Measurements from ENCODE around the gene AAMP.

Gene AAMP

DNA sequence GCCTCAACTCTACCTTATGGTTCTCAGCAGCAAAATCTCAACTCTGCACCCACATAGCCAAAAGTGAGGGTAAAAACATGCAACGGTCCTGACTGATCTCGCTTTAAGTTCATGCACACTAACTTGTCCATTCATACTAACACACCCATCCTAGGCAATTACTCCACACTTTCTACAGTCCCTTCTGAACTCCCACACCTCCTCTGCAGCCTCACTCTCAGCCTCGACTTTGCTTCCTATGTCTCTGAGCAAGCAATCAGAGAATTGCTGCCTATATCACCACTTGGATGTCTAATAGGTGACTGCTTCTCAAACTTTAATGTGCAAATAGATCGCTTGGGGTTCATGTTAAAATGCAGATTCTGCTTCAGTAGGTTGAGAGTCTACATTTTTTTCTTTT lies 30.2 kb upstream of the AAMP start:
- Mint-ChIP-seq H3K36me3 (no peaks in the 10 kb centered on the region), H3K27ac (no peak overlapping the region), H3K9me3 (no peaks in the 10 kb centered on the region), H3K4me3 (no peak overlapping the region), H3K27me3 (no peaks in the 10 kb centered on the region), H3K4me1 (peaks cover 5% of the 10 kb centered on the region)

DNA sequence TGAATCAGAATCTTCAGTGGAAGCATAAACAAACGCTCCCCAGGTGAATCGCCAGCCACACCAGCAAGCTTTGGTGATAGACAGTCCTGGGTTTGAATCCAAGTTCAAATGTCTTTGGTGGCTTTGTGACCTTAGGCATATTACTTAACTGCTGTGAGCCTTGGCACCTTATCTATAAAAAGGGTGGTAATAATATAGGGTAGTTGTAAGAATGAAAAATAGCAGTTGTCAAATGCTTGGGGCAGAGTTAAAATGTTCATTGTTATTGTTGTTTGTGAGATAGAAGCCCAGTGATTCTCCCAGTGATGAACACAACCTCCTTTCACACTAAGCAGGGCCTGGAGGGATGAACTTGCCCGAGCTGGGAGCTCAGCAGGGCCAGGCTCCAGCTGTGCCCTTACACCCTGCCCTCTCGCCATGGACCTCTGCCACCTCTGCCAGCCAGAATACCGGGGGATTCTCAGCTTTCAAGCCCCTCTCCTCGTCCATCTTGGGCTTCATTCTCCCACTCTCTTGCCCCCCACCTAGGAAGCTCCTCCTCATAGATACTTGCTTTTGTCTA lies 28.5 kb upstream of the AAMP start:
- Mint-ChIP-seq H3K4me3 (no peak overlapping the region), H3K4me1 (peaks cover 16% of the 10 kb centered on the region), H3K36me3 (no peaks in the 10 kb centered on the region), H3K9me3 (no peaks in the 10 kb centered on the region), H3K27ac (no peak overlapping the region), H3K27me3 (no peaks in the 10 kb centered on the region)

DNA sequence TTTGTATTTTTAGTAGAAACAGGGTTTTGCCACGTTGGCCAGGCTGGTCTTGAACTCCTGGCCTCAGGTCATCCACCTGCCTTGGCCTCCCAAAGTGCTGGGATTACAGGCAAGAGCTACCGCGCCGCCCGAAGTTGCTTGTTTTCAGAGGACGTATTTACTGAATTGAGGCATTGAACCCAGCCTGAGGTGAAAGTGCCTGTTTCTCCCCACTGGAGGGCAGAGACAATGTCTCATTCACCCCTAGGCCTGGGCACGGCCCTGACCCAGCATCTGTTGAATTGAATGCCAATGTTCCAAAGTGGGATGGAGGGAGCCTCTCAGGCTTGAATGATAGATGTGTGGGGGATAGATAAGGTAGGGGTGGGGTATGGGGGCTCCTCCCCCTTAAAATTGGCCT lies 26.9 kb upstream of the AAMP start:
- no peaks in the 10 kb centered on the region for H3K36me3 Mint-ChIP-seq
- H3K27me3 Mint-ChIP-seq = no peaks in the 10 kb centered on the region
- no peak overlapping the region for H3K27ac Mint-ChIP-seq
- H3K9me3 Mint-ChIP-seq = no peaks in the 10 kb centered on the region
- no peak overlapping the region for H3K4me3 Mint-ChIP-seq
- H3K4me1 Mint-ChIP-seq = peaks cover 23% of the 10 kb centered on the region

GRCh38 chr2:218296200-218296599 lies 26.3 kb upstream of the AAMP start:
- H3K36me3 Mint-ChIP-seq = no peaks in the 10 kb centered on the region
- H3K27me3 Mint-ChIP-seq = no peaks in the 10 kb centered on the region
- no peak overlapping the region for H3K4me3 Mint-ChIP-seq
- H3K27ac Mint-ChIP-seq = no peak overlapping the region
- H3K9me3 Mint-ChIP-seq = no peaks in the 10 kb centered on the region
- H3K4me1 Mint-ChIP-seq = peaks cover 19% of the 10 kb centered on the region

DNA sequence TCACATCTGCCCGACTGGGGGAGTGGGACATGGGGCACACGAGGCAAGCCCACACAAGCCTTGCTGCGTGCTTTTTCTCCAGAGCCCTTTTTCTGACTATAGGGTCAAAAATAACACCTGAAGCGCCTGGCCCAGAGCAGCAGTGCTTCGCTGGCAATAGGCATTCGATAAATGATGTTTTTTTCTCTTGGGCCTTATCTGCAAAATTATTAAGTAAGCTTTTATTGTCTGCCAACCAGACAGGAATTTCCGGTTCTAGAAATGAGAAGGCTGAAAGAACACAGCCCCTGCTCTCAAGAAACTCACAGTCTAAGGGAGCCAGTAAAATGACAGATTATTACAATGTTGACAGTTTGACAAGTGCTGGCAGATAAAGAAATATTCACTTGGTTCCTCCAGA lies 25.1 kb upstream of the AAMP start:
- H3K27me3 Mint-ChIP-seq = no peaks in the 10 kb centered on the region

DNA sequence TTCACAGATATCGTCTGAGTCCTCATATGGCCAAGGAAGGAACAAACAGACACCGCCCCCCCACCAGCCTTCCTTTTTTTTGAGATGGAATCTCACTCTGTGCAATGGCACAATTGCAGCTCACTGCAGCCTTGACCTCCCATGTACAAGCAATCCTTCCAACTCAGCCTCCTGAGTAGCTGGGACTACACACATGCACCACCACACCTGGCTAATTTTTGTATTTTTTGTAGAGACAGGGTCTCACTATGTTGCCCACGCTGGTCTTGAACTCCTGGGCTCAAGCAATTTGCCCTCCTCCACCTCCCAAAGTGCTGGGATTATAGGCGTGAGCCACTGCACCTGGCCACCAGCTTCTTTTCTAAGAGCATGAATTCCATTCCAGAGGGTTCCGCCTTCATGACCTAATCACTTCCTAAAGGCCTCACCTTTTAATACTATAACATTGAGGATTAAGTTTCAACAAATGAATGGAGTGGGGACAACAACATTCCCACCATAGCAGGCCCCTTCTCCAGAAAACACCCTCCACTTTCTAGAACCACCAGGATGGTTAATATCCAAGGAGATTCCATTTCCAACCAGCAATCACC lies 24.6 kb upstream of the AAMP start:
- Mint-ChIP-seq H3K9me3 (no peaks in the 10 kb centered on the region), H3K36me3 (no peaks in the 10 kb centered on the region), H3K4me3 (no peak overlapping the region), H3K27ac (no peak overlapping the region), H3K27me3 (no peaks in the 10 kb centered on the region), H3K4me1 (peaks cover 34% of the 10 kb centered on the region)

More for the DNA sequence above, 25.1 kb upstream of the AAMP start:
- H3K36me3 Mint-ChIP-seq = no peaks in the 10 kb centered on the region
- H3K27ac Mint-ChIP-seq = no peak overlapping the region
- no peak overlapping the region for H3K4me3 Mint-ChIP-seq
- peaks cover 29% of the 10 kb centered on the region for H3K4me1 Mint-ChIP-seq
- H3K9me3 Mint-ChIP-seq = no peaks in the 10 kb centered on the region

DNA sequence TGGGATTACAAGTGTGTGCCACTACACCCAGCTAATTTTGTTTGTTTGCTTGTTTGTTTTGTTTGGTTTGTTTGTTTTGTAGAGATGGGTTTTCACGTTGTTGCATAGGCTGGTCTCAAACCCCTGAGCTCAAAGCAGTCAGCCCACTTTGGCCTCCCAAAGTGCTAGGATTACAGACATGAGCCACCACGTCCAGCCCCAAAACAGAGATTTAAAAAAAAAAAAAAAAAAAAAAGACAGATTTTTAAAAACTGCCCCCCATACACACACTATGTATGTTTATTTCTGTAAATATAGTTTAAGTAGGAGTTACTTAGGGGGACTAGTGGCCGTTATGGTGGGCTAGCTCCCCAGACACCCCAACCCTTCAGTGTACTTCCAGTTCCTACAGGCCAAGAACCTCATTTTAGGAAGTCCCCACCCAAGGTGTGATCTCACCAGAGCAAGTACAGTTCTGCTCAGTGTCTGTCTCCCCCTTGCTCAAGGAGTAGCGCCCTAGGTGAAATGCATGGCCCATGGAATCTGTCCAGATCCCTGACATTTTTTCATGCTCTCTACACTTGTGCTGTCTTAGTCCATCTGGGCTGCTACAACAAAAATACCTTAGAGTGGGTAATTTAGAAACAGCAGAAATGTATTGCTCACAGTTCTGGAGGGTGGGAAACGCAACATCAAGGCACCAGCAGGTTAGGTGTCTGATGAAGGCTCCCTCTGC lies 23.9 kb upstream of the AAMP start:
- H3K27ac Mint-ChIP-seq = peak overlapping the region; percentile 68
- no peaks in the 10 kb centered on the region for H3K36me3 Mint-ChIP-seq
- H3K9me3 Mint-ChIP-seq = no peaks in the 10 kb centered on the region
- no peak overlapping the region for H3K4me3 Mint-ChIP-seq
- peaks cover 40% of the 10 kb centered on the region for H3K4me1 Mint-ChIP-seq
- H3K27me3 Mint-ChIP-seq = no peaks in the 10 kb centered on the region

DNA sequence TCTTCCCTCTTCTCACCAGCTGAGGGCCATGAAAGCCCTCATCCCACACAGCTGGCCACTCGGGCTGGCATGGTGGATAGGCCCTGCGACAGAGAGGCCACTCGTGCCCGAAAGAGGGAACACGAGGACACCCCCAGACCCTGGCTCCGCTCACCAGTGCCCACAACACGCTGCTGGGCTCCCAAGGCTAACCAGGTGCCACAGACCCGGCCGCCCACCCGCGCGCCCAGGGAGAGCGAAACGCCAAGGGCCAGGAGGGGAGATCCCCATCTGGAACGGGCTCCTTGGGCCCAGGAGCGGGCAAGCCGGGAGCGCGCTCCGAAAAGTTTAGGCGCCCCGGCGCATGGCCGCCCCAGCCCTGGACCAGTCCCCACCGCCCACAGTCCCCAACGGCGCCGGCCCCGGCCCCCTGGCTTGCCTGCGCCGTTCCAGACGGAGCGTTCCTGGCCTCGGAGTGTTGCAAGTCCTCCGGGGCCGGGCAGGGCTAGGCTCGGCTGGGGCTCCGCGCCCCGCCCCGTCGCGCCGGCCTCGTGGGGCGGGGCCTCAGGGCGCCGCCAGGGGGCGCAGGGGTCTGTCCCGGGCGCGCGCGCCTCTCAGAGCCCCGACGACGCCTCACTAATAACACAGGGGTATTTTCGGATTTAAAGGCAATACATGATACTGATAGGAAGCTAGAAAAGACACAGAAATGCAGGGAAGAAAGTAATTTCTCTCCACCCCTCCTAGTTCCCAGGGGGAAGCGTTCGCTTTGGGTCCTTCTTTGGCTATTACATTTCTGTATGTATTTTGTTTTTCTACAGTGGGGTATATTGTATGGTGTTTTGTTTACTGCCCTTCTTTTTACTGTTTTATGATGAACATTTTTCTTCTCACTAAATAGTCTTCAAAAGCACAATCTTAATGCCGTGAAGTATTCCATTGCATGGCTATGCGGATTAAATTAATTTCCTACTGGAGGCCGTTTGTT lies 22.4 kb upstream of the AAMP start, which contains the start of gene TMBIM1:
Gene TMBIM1 (minus strand): TSS at position 456 of the 967 bp plus-strand sequence. CDS start 10,362 bp downstream, outside the sequence.
- no peaks in the 10 kb centered on the region for H3K36me3 Mint-ChIP-seq
- no peaks in the 10 kb centered on the region for H3K9me3 Mint-ChIP-seq
- H3K27ac Mint-ChIP-seq = peak within 1 kb of the TSS; percentile 94
- peaks cover 52% of the 10 kb centered on the region for H3K4me1 Mint-ChIP-seq
- H3K4me3 Mint-ChIP-seq = peak within 1 kb of the TSS; percentile 92
- H3K27me3 Mint-ChIP-seq = no peaks in the 10 kb centered on the region

DNA sequence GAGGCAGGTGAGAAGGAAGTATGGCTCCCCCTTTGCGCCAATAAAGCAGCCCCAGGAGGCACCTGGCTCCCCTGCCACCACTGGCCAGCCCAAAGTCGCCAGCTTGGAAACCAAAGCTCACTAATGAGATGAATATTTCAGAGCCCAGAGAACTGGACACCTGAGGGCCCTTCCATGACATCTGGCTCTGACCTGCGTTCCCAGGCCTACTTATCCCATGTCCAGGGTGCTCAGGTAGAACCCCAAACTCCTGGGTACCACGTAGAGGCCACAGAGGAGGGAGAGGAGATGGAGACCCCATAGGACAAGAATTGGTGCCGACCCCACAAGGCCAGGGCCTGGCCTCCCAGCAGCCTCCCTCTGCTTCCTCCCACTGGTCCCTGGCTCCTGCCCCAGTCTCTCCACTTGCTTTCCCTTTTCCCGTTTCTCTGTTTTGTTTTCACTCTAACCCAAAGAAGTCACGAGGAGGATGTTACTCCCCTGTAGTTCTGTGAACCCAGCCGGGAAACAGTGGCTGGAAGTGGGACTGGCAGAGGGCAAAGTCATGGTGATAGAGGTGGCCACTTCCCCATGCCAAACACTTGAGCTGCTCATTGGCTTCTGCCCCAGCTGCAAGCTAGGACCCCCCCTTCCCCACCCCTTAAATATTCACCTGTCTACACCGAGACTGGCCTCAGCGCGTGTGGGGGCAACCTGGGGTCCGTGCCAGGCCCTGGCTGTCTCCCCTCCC lies 21.5 kb upstream of the AAMP start:
- Mint-ChIP-seq H3K4me3 (peak overlapping the region; percentile 92), H3K9me3 (no peaks in the 10 kb centered on the region), H3K4me1 (peaks cover 61% of the 10 kb centered on the region), H3K27me3 (no peaks in the 10 kb centered on the region), H3K36me3 (no peaks in the 10 kb centered on the region), H3K27ac (peak overlapping the region; percentile 94)

DNA sequence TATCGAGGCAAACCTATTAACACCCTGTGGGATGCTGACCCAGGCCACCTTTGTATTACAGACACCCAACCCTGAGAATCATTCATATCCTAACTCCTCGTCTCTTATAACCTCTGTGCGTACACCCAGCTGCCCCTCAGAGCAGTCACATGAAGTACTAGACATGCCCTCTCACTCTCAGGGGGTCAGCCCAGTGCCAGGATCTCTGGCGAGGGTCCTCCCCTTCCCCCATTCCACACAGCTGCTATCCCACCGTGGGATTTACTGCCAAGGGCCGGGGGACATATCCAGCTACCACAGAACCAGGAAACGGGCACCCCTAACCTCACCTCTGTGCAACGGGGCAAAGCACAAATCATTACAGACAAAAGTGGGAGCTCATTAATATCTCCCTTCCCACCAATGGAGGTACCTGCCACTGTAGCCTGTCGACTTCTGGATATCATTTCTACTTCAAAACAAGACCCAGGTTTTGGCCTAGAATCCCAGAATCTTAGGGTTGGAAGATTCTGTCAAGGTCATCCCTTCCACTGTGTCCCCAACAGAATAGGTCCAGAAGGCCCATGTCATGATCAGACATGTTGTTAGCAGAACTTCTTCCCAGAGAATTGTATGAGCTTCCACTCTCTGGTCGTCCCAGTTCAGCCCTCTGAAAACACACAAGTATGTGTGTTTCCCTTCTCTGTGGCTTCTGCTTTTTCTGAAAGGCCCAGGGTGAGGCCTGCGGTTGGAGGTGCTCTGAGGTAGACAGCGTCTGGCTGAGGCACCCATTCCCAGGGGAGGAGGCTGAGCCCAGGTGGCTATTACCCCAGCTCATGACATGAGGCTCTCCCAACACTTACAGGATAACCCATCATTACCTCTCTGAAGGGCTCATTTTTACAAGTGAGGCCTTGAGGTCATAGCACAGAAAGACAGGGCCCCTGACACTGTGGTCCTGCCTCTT lies 20.7 kb upstream of the AAMP start:
- H3K27ac Mint-ChIP-seq = peak overlapping the region; percentile 94
- no peaks in the 10 kb centered on the region for H3K9me3 Mint-ChIP-seq
- H3K4me3 Mint-ChIP-seq = peak overlapping the region; percentile 92
- no peaks in the 10 kb centered on the region for H3K36me3 Mint-ChIP-seq
- H3K4me1 Mint-ChIP-seq = peaks cover 70% of the 10 kb centered on the region
- no peaks in the 10 kb centered on the region for H3K27me3 Mint-ChIP-seq

DNA sequence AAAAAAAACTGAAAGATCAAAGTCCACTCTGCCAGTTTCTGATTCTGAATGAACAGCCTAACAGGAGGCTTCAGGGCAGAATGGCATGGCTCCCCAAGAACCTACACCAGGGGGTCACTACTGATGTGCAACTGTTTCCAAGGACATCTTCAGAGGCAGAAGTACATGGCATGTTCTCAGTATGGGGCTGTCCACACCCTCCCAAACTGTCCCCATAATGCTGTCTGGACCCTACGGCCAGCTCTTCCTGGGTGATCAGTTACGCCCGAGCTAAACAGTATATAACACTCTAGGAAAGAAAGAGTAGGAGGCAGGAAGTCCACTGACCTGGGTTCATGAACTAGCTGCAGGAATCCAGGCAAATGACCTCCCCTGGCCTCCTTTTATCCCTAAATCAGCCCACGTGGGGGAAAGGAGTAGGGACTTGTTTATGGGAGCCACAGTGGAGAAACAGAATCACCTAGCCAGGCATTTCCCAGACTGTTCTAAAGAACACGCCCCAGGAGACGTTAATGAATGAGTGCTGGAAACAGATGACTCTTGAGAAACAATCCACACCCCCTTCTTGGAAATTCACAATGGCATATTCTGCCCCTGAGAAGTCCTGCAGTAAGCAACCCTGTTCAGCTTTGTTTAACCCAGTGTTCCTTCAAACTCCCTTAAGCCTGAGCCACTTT lies 19.8 kb upstream of the AAMP start:
- Mint-ChIP-seq H3K4me3 (peak overlapping the region; percentile 92), H3K27me3 (no peaks in the 10 kb centered on the region), H3K36me3 (no peaks in the 10 kb centered on the region), H3K27ac (peak overlapping the region; percentile 94), H3K4me1 (peaks cover 78% of the 10 kb centered on the region), H3K9me3 (no peaks in the 10 kb centered on the region)

DNA sequence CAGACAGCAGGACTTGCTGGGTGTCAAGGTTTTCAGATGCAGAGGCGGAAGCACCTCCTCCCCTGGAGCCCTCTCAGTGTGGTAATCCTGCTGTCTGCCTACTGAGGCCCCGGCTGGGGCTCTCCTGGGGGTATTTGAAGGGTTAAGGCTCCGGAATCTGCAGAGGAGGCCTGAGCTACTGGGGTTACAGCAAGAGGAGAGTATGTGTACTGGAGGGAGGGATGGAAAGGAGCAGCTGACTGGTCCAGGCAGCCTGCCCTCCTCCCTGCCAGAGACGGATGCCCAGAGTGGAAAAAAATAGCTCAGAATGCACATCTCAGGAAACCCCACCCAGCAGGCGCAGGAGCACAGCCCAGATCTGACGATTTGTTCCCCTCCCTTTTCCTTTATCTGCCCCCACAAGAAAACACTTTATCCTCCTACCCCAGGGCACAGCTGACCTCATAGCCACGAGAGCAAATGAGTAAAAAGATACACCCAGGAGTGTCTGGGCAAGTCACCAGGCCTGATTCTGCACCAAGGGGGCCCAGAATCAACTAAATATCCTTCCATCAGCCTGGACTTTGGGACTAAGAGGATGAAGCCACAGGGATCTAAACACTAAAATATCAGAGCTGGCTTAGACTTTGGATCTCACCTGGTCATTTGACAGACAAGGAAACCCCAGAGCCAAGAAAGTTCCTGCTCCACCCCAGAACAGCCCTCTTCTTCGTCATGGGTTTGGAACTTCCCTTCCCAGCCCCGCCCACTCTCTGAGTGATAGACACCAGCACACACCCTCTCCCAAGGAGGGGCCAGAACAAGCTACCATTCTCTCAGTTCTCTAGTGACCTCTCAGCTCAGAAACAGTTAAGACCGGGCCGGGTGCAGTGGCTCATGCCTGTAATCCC lies 16.9 kb upstream of the AAMP start:
- no peaks in the 10 kb centered on the region for H3K27me3 Mint-ChIP-seq
- peak overlapping the region; percentile 87 for H3K4me3 Mint-ChIP-seq
- no peaks in the 10 kb centered on the region for H3K36me3 Mint-ChIP-seq
- H3K27ac Mint-ChIP-seq = peak overlapping the region; percentile 98
- H3K9me3 Mint-ChIP-seq = no peaks in the 10 kb centered on the region
- peaks cover 83% of the 10 kb centered on the region for H3K4me1 Mint-ChIP-seq

DNA sequence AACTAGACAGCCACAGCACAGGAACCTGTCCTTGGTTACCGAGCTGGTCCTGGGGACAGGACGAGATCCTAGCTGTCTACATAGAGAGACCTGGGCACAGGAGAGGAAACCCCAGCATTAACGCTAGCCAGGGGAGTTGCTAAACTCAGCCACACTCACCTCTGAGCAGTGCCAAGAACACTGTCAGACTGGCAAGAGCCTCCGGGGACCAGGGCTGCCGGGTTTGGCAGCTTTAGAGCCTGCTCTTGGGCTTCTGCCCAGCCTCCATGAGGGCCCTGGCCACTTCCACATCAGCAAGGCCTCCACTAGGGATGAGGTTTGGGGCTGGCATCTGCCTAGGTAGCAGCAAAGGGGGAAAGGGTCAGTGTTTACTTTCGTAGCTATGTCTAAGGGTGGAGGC lies 15.7 kb upstream of the AAMP start:
- H3K4me3 Mint-ChIP-seq = peak overlapping the region; percentile 87
- H3K9me3 Mint-ChIP-seq = no peaks in the 10 kb centered on the region
- no peaks in the 10 kb centered on the region for H3K27me3 Mint-ChIP-seq
- peaks cover 81% of the 10 kb centered on the region for H3K4me1 Mint-ChIP-seq
- peak overlapping the region; percentile 98 for H3K27ac Mint-ChIP-seq
- peaks cover 2% of the 10 kb centered on the region for H3K36me3 Mint-ChIP-seq

All from activated naive CD4-positive, alpha-beta T cell treated with anti-CD3 and anti-CD28 coated beads, Interleukin-2, amount 50 U/mL, for 24 hours (primary cell).